HCT116 (cell line): ENCODE measurements around the gene KCNH5. TPM values are rescaled to one million over a fixed set of nuclear protein-coding genes. Genes with fewer than 3 reads are reported as not detected.

Experiments
- ATAC-seq: fragments of 200-7000 bp; cut with Tn5 transposase; 2 replicates; pipeline ENCODE4 v1.9.1; 2020; ENCODE audit warnings: mild to moderate bottlenecking, moderate library complexity
- BruUV-seq: library from RNA; stranded (reverse); fragments of 400-500 nt; replicated peaks from 2 replicates; lab custom pipeline; 2021; lab: Mats Ljungman, UMichigan
- CTCF ChIA-PET: fragments of 300-600 bp; sonication (Branson Sonifier 250); formaldehyde crosslinking; loops from one replicate; lab custom pipeline; 2021; ENCODE audit warnings: antibody characterized with exemption; lab: Charles Lee
- POLR2A ChIA-PET: fragments of 300-600, 350-600 bp; sonication (Branson Sonifier 250); formaldehyde crosslinking; loops from one replicate; lab custom pipeline; 2021; ENCODE audit warnings: antibody characterized with exemption; lab: Charles Lee
- RAD21 ChIA-PET, 2 experiments: fragments of 300-600 bp; sonication (Branson Sonifier 250); formaldehyde crosslinking; loops; one replicate each; lab custom pipeline; 2023; ENCODE audit warnings: low total read pairs in 2 of 2; ENCODE audit not compliant: uncharacterized antibody in 2 of 2, unreplicated experiment in 2 of 2, low non-redundant PET in 1 of 2; lab: Charles Lee
- DNase-seq: peaks from one replicate; pipeline ENCODE4 v3.0.0-alpha.2; 2010; ENCODE audit warnings: low read depth, low spot score
- H2AFZ ChIP-seq: fragments of 200-600 bp; shearing (Covaris generic), sonication (generic); 2 replicates; pipeline ENCODE4 v1.6.1; 2017; ENCODE audit warnings: low read depth, mixed run types, mixed read lengths, antibody characterized with exemption, low read length; ENCODE audit not compliant: poor library complexity, severe bottlenecking
- H3K27ac ChIP-seq: 2 replicates; pipeline ENCODE4 v1.5.1; 2012; ENCODE audit warnings: low read depth, low read length
- H3K27me3 ChIP-seq: fragments of 200-600 bp; sonication (generic); 2 replicates; pipeline ENCODE4 v1.6.1; 2016; ENCODE audit warnings: mixed run types, low read length, mixed read lengths; ENCODE audit not compliant: insufficient read depth
- H3K36me3 ChIP-seq, 2 experiments: fragments of 200-500 bp in 1 of 2; fragments of 200-600 bp in 1 of 2; sonication (Bioruptor generic) in 1 of 2; sonication (generic) in 1 of 2; 2 replicates each; pipeline versions ENCODE4 v1.5.1 to v1.6.1; 2014 to 2016; ENCODE audit warnings: low read length in 2 of 2, inconsistent platforms in 1 of 2, mixed read lengths in 1 of 2, mixed run types in 1 of 2; ENCODE audit not compliant: insufficient read depth in 2 of 2, control insufficient read depth in 1 of 2
- H3K4me1 ChIP-seq, 2 experiments: fragments of 200-600 bp in 1 of 2; sonication (generic) in 1 of 2; 2 replicates each; pipeline versions ENCODE4 v1.5.1 to v1.6.1; 2012 to 2017; ENCODE audit warnings: low read length in 2 of 2, inconsistent platforms in 1 of 2, mild to moderate bottlenecking in 1 of 2, mixed read lengths in 1 of 2, mixed run types in 1 of 2, moderate library complexity in 1 of 2; ENCODE audit not compliant: insufficient read depth in 2 of 2, control insufficient read depth in 1 of 2
- H3K4me2 ChIP-seq: fragments of 200-600 bp; sonication (generic); 2 replicates; pipeline ENCODE4 v1.6.1; 2017; ENCODE audit warnings: mixed run types, low read length, mixed read lengths
- H3K4me3 ChIP-seq, 2 experiments: fragments of 200-600 bp in 1 of 2; sonication (generic) in 1 of 2; replicated peaks in 1 of 2; 2 replicates each; pipeline ENCODE4 v1.5.1; 2011 to 2016; ENCODE audit warnings: low read length in 2 of 2, control low read depth in 1 of 2, low read depth in 1 of 2, mild to moderate bottlenecking in 1 of 2, mixed read lengths in 1 of 2, mixed run types in 1 of 2
- H3K79me2 ChIP-seq: fragments of 200-600 bp; sonication (generic); 2 replicates; pipeline ENCODE4 v1.6.1; 2017; ENCODE audit warnings: mild to moderate bottlenecking, mixed run types, low read length, moderate library complexity, mixed read lengths; ENCODE audit not compliant: insufficient read depth
- H3K9ac ChIP-seq: fragments of 200-600 bp; sonication (generic); 2 replicates; pipeline ENCODE4 v1.6.1; 2016; ENCODE audit warnings: low read length, mixed read lengths
- H3K9me2 ChIP-seq: fragments of 200-600 bp; sonication (generic), shearing (Covaris generic); 2 replicates; pipeline ENCODE4 v1.6.1; 2017; ENCODE audit warnings: mixed run types, mild to moderate bottlenecking, moderate library complexity; ENCODE audit not compliant: insufficient read depth
- H3K9me3 ChIP-seq, 2 experiments: fragments of 200-500 bp in 1 of 2; fragments of 200-600 bp in 1 of 2; sonication (Bioruptor generic) in 1 of 2; sonication (generic) in 1 of 2; 2 replicates each; pipeline ENCODE4 v1.6.1; 2014 to 2017; ENCODE audit warnings: low read length in 2 of 2, mixed read lengths in 2 of 2, inconsistent platforms in 1 of 2, low read depth in 1 of 2, mild to moderate bottlenecking in 1 of 2, mixed run types in 1 of 2, moderate library complexity in 1 of 2; ENCODE audit not compliant: control insufficient read depth in 1 of 2, insufficient read depth in 1 of 2
- H4K20me1 ChIP-seq: fragments of 200-600 bp; sonication (generic), shearing (Covaris generic); 2 replicates; pipeline ENCODE4 v1.6.1; 2017; ENCODE audit warnings: mixed run types, mild to moderate bottlenecking, moderate library complexity; ENCODE audit not compliant: insufficient read depth
- CBX3 ChIP-seq: IDR thresholded peaks from 2 replicates; pipeline ENCODE4 v1.6.1; 2012; ENCODE audit warnings: low read depth
- CEBPB ChIP-seq: IDR thresholded peaks from 2 replicates; pipeline ENCODE4 v1.6.1; 2012; ENCODE audit warnings: low read depth
- CTCF ChIP-seq, 3 experiments: fragments of 200-600 bp in 1 of 3; sonication (generic) in 1 of 3; IDR thresholded peaks in 2 of 3; conservative IDR thresholded peaks in 1 of 3; 2 replicates each; pipeline ENCODE4 v1.5.1; 2012 to 2017; ENCODE audit warnings: low read depth in 2 of 3, low read length in 2 of 3, antibody characterized with exemption in 1 of 3, borderline replicate concordance in 1 of 3, control low read depth in 1 of 3, mild to moderate bottlenecking in 1 of 3, mixed read lengths in 1 of 3, mixed run types in 1 of 3, moderate library complexity in 1 of 3; ENCODE audit not compliant: insufficient read depth in 1 of 3
- EGR1 ChIP-seq: IDR thresholded peaks from 2 replicates; pipeline ENCODE4 v1.6.1; 2012; ENCODE audit warnings: low read depth
- EZH2 ChIP-seq: fragments of 200-600 bp; sonication (generic); IDR thresholded peaks from 2 replicates; pipeline ENCODE4 v1.6.1; 2017; ENCODE audit warnings: antibody characterized with exemption, mixed run types
- EZH2phosphoT487 ChIP-seq: fragments of 200-600 bp; IDR thresholded peaks from 2 replicates; pipeline ENCODE4 v1.6.1; 2018; ENCODE audit warnings: antibody characterized with exemption, borderline replicate concordance
- JUND ChIP-seq: IDR thresholded peaks from 2 replicates; pipeline ENCODE4 v1.6.1; 2012
- POLR2A ChIP-seq: IDR thresholded peaks from 2 replicates; pipeline ENCODE4 v1.7.0; 2011; ENCODE audit warnings: borderline replicate concordance; ENCODE audit not compliant: insufficient read depth, insufficient read length; ENCODE audit errors: extremely low read depth
- POLR2AphosphoS5 ChIP-seq: IDR thresholded peaks from 2 replicates; pipeline ENCODE4 v1.6.1; 2011; ENCODE audit warnings: mild to moderate bottlenecking, low read depth, low read length, moderate library complexity
- RAD21 ChIP-seq: IDR thresholded peaks from 2 replicates; pipeline ENCODE4 v1.6.1; 2012; ENCODE audit warnings: low read depth, mild to moderate bottlenecking
- SIN3A ChIP-seq: IDR thresholded peaks from 2 replicates; pipeline ENCODE4 v1.6.1; 2012; ENCODE audit warnings: low read depth
- SP1 ChIP-seq: IDR thresholded peaks from 2 replicates; pipeline ENCODE4 v1.6.1; 2012; ENCODE audit warnings: low read depth
- SRF ChIP-seq: IDR thresholded peaks from 2 replicates; pipeline ENCODE4 v1.6.1; 2012; ENCODE audit warnings: low read depth
- YY1 ChIP-seq: IDR thresholded peaks from 2 replicates; pipeline ENCODE4 v1.6.1; 2011; ENCODE audit warnings: low read length, low read depth, moderate library complexity, mild to moderate bottlenecking; ENCODE audit not compliant: insufficient replicate concordance; ENCODE audit errors: extremely low read depth
- ZFX ChIP-seq: fragments of 450-650 bp; IDR thresholded peaks from 2 replicates; pipeline ENCODE4 v1.6.1; 2017
- ZNF274 ChIP-seq: fragments of 200-500 bp; sonication (Bioruptor generic); IDR thresholded peaks from 2 replicates; pipeline ENCODE4 v1.6.1; 2014; ENCODE audit warnings: mild to moderate bottlenecking, low read depth, low read length, inconsistent platforms
- intact Hi-C: fragments of 100-400 bp; cut with micrococcal nuclease; formaldehyde crosslinking; loops from 2 replicates; pipeline ENCODE4 v1.10.0; 2022
- total RNA-seq: library from RNA; stranded (reverse); gene quantifications from one replicate; pipeline ENCODE4 v1.2.1, GENCODE V29; 2021; ENCODE audit not compliant: unreplicated experiment
- TF ChIP-seq, protein P1 (sequence below): IDR thresholded peaks from 2 replicates; pipeline ENCODE4 v1.6.1; 2011; ENCODE audit warnings: mild to moderate bottlenecking, low read length, moderate library complexity; ENCODE audit not compliant: insufficient replicate concordance; ENCODE audit errors: extremely low read depth
- TF ChIP-seq, protein P2 (sequence below): IDR thresholded peaks from 2 replicates; pipeline ENCODE4 v1.6.1; 2012
- TF ChIP-seq, protein P3 (sequence below): IDR thresholded peaks from 2 replicates; pipeline ENCODE4 v1.6.1; 2012

The KCNH5 gene
- total RNA-seq, 1 experiment from 2014 or later: not detected

GRCh38 chr14:62691647-62692489 lies 353.4 kb downstream of the KCNH5 start:
- POLR2A ChIA-PET: no interaction called here
- no peak overlapping the region for H3K4me2 ChIP-seq

More at GRCh38 chr14:62691647-62692489, 353.4 kb downstream of the KCNH5 start:
- Histone ChIP-seq H3K79me2 (no peaks in the 10 kb centered on the region), H3K27ac (no peak overlapping the region), H3K36me3 (no peaks in the 10 kb centered on the region), H3K4me1 (no peaks in the 10 kb centered on the region), H3K9me2 (no peaks in the 10 kb centered on the region), H2AFZ (no peak overlapping the region), H4K20me1 (no peaks in the 10 kb centered on the region), H3K27me3 (no peaks in the 10 kb centered on the region), H3K9me3 (peaks cover 0 to 11% of the 10 kb centered on the region in 2 experiments; a peak in 3 of 4 replicates), H3K9ac (no peak overlapping the region), H3K4me3 (no peak overlapping the region)
- intact Hi-C loops: no loop called here
- ChIA-PET CTCF (no interaction called here), RAD21 (no interaction called here)
- ATAC-seq (no peak), DNase-seq (no peak)
- TF ChIP-seq EZH2: no peak
- no peak for TF ChIP-seq ZNF274
- TF ChIP-seq, protein P1, sequence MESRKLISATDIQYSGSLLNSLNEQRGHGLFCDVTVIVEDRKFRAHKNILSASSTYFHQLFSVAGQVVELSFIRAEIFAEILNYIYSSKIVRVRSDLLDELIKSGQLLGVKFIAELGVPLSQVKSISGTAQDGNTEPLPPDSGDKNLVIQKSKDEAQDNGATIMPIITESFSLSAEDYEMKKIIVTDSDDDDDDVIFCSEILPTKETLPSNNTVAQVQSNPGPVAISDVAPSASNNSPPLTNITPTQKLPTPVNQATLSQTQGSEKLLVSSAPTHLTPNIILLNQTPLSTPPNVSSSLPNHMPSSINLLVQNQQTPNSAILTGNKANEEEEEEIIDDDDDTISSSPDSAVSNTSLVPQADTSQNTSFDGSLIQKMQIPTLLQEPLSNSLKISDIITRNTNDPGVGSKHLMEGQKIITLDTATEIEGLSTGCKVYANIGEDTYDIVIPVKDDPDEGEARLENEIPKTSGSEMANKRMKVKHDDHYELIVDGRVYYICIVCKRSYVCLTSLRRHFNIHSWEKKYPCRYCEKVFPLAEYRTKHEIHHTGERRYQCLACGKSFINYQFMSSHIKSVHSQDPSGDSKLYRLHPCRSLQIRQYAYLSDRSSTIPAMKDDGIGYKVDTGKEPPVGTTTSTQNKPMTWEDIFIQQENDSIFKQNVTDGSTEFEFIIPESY: no peak
- no peak for TF ChIP-seq POLR2A
- no peak for TF ChIP-seq CBX3
- no peak for TF ChIP-seq CEBPB
- TF ChIP-seq YY1: no peak
- TF ChIP-seq CTCF (IDR thresholded peaks at IDR 0.05 in 2 of 3, conservative IDR thresholded peaks at IDR 0.05 in 1 of 3; ENCODE audit: borderline replicate concordance in 1 of 3, insufficient read depth in 1 of 3, low read depth in 2 of 3, low read length in 2 of 3): no peak
- TF ChIP-seq EGR1: no peak
- TF ChIP-seq ZFX: no peak
- no peak for TF ChIP-seq SIN3A
- no peak for TF ChIP-seq RAD21
- TF ChIP-seq POLR2AphosphoS5: no peak
- no peak for TF ChIP-seq EZH2phosphoT487
- TF ChIP-seq SP1: no peak
- TF ChIP-seq SRF: no peak
- TF ChIP-seq, protein P2, sequence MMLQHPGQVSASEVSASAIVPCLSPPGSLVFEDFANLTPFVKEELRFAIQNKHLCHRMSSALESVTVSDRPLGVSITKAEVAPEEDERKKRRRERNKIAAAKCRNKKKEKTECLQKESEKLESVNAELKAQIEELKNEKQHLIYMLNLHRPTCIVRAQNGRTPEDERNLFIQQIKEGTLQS: no peak
- TF ChIP-seq, protein P3, sequence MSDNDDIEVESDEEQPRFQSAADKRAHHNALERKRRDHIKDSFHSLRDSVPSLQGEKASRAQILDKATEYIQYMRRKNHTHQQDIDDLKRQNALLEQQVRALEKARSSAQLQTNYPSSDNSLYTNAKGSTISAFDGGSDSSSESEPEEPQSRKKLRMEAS: no peak
- TF ChIP-seq JUND: no peak
- BruUV-seq: no TSS peak
